HepG2 (cell line): ENCODE results near the gene OPA3. TPM values are rescaled to one million over a fixed set of nuclear protein-coding genes. Genes with fewer than 3 reads are reported as not detected.

Source experiments
- BHLHE40 ChIP-seq: IDR thresholded peaks from 2 replicates; pipeline ENCODE4 v1.6.1; 2011; ENCODE audit warnings: low read length, improper control_type of control experiment
- EED ChIP-seq: sonication (generic); formaldehyde crosslinking; IDR thresholded peaks from 2 replicates; pipeline ENCODE4 v1.5.0; 2020; ENCODE audit warnings: mild to moderate bottlenecking, missing genetic modification reagents
- GATAD1 ChIP-seq: IDR thresholded peaks from 2 replicates; pipeline ENCODE4 v1.6.1; 2016; ENCODE audit warnings: missing genetic modification reagents, missing compliant biosample characterization
- GFI1 ChIP-seq: sonication (generic); formaldehyde crosslinking; IDR thresholded peaks from 2 replicates; pipeline ENCODE4 v1.5.0; 2020; ENCODE audit warnings: missing genetic modification reagents, mild to moderate bottlenecking, borderline replicate concordance
- HDAC2 ChIP-seq: sonication (generic); formaldehyde crosslinking; IDR thresholded peaks from 2 replicates; pipeline ENCODE4 v1.4.0; 2020; ENCODE audit warnings: missing genetic modification reagents
- HNRNPL ChIP-seq: fragments of 200-400 bp; formaldehyde crosslinking; IDR thresholded peaks from 2 replicates; pipeline ENCODE4 v1.6.1; 2017; ENCODE audit warnings: mild to moderate bottlenecking, low read depth, low read length
- KDM2A ChIP-seq: sonication (generic); formaldehyde crosslinking; IDR thresholded peaks from 2 replicates; pipeline ENCODE4 v1.4.0; 2020; ENCODE audit warnings: low read depth, missing genetic modification reagents, borderline replicate concordance
- KLF12 ChIP-seq: sonication (generic); formaldehyde crosslinking; IDR thresholded peaks from 2 replicates; pipeline ENCODE4 v1.4.0; 2020; ENCODE audit warnings: missing genetic modification reagents, borderline replicate concordance
- MAZ ChIP-seq, 2 experiments: sonication (generic) in 1 of 2; formaldehyde crosslinking in 1 of 2; IDR thresholded peaks; 2 replicates each; pipeline versions ENCODE4 v1.5.0 to v1.6.1; 2012 to 2020; ENCODE audit warnings: low read depth in 2 of 2, mild to moderate bottlenecking in 2 of 2, borderline replicate concordance in 1 of 2, improper control_type of control experiment in 1 of 2, low read length in 1 of 2, missing genetic modification reagents in 1 of 2, moderate library complexity in 1 of 2
- MTA3 ChIP-seq: sonication (generic); formaldehyde crosslinking; IDR thresholded peaks from 2 replicates; pipeline ENCODE4 v1.4.0; 2020; ENCODE audit warnings: missing genetic modification reagents
- PRMT3 ChIP-seq: sonication (generic); formaldehyde crosslinking; IDR thresholded peaks from 2 replicates; pipeline ENCODE4 v1.8.1; 2022; ENCODE audit warnings: low read depth, mild to moderate bottlenecking, moderate library complexity, missing genetic modification reagents, borderline replicate concordance
- SP140L ChIP-seq: sonication (generic); formaldehyde crosslinking; IDR thresholded peaks from 2 replicates; pipeline ENCODE4 v1.4.0; 2020; ENCODE audit warnings: missing genetic modification reagents, borderline replicate concordance
- SRSF9 ChIP-seq: fragments of 200-400 bp; formaldehyde crosslinking; IDR thresholded peaks from 2 replicates; pipeline ENCODE4 v1.6.1; 2018; ENCODE audit warnings: borderline replicate concordance, mild to moderate bottlenecking, low read depth, low read length; ENCODE audit not compliant: insufficient read depth, poor library complexity, severe bottlenecking
- TCF7L2 ChIP-seq: IDR thresholded peaks from 2 replicates; pipeline ENCODE4 v1.6.1; 2011; ENCODE audit warnings: mild to moderate bottlenecking, low read depth, low read length, moderate library complexity
- ZFP90 ChIP-seq: sonication (generic); formaldehyde crosslinking; IDR thresholded peaks from 2 replicates; pipeline ENCODE4 v1.8.0; 2022; ENCODE audit warnings: missing genetic modification reagents, mild to moderate bottlenecking, inconsistent platforms, borderline replicate concordance
- ZNF383 ChIP-seq: sonication (generic); formaldehyde crosslinking; IDR thresholded peaks from 2 replicates; pipeline ENCODE4 v1.4.0; 2020; ENCODE audit warnings: missing genetic modification reagents, mild to moderate bottlenecking, borderline replicate concordance
- polyA plus RNA-seq, 8 experiments: library from polyadenylated mRNA; depleted of rRNA in 3 of 8; stranded (reverse) in 7 of 8; unstranded in 1 of 8; fragments of >200 nt; fragmentation: Illumina TruSeq in 4 of 8; extraction: Trizol in 4 of 8; gene quantifications; 2 replicates each; pipeline versions ENCODE4 v1.2.1 to v1.2.3, GENCODE V29; 2011 to 2016; ENCODE audit warnings: low read depth in 4 of 8, missing spikeins in 1 of 8, mixed read lengths in 1 of 8; ENCODE audit not compliant: insufficient read depth in 1 of 8
- total RNA-seq, 5 experiments: library from RNA; depleted of rRNA; stranded (reverse); fragments of >200 nt; fragmentation: Illumina TruSeq; extraction: Trizol; gene quantifications; 2 replicates each; pipeline ENCODE4 v1.2.3, GENCODE V29; 2016; ENCODE audit warnings: low read depth in 1 of 5
- TF ChIP-seq, protein P1 (sequence below): sonication (generic); formaldehyde crosslinking; IDR thresholded peaks from 2 replicates; pipeline ENCODE4 v1.4.0; 2020; ENCODE audit warnings: missing genetic modification reagents, borderline replicate concordance
- TF ChIP-seq, protein P2 (sequence below): sonication (generic); formaldehyde crosslinking; IDR thresholded peaks from 2 replicates; pipeline ENCODE4 v1.5.1; 2020; ENCODE audit warnings: missing genetic modification reagents, mild to moderate bottlenecking, borderline replicate concordance
- TF ChIP-seq, protein P3 (sequence below): sonication (generic); formaldehyde crosslinking; IDR thresholded peaks from 2 replicates; pipeline ENCODE4 v1.5.1; 2020; ENCODE audit warnings: mild to moderate bottlenecking, missing genetic modification reagents, borderline replicate concordance

OPA3 gene
- total and polyA plus RNA-seq, 2 of the 13 experiments (the other 11 are each of a cell fraction or from before 2014, with no cell fraction given) = 8.3 to 17.7 TPM

DNA sequence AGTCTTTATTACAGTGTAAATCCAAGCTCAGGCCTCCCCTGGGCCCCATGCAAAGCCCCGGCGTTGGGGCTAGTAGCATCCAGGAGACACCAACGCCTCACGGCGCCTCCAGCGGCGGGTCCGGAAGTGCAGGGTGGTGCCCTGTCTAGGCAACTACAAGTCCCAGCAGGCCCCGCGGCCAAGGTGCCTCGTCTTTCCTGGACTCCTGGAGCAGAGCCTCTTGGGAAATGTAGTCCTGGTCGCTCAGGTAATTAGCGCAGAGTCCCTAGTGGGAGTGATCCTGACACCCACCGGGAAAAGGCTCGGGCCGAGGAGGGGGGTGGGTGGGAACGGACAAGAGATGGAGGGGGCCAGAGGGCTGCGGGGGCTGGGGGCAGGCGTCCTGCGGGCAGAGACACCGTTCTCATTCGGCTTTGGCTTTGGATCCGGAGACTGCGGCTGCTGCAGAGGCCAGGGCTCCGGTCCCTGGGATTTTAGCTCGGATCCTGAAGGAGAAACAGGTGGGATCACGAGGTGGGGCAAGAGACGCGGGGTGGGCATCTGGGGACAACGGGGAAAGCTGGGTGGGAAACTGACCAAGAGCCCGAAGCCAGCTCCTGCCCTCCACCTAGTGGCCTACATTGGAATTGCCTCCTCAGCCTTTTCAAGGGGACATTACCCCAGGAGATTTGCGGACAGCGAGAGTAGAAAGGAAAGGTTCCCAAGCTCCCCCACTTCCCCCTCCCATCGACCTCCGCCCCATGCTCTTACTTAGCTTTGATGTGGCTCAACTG is 99.1 kb downstream of the OPA3 start (continued):
- TF ChIP-seq, protein P1, sequence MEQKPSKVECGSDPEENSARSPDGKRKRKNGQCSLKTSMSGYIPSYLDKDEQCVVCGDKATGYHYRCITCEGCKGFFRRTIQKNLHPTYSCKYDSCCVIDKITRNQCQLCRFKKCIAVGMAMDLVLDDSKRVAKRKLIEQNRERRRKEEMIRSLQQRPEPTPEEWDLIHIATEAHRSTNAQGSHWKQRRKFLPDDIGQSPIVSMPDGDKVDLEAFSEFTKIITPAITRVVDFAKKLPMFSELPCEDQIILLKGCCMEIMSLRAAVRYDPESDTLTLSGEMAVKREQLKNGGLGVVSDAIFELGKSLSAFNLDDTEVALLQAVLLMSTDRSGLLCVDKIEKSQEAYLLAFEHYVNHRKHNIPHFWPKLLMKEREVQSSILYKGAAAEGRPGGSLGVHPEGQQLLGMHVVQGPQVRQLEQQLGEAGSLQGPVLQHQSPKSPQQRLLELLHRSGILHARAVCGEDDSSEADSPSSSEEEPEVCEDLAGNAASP (CRISPR knock-in tag) = 0 out of 2 replicates have a peak, but pooled peaks have one; percentile 44
- TF ChIP-seq BHLHE40 = no peak
- TF ChIP-seq KLF12 (CRISPR knock-in tag) = no peak
- no peak for TF ChIP-seq ZNF383
- no peak for TF ChIP-seq GFI1 (CRISPR knock-in tag)
- TF ChIP-seq, protein P2, sequence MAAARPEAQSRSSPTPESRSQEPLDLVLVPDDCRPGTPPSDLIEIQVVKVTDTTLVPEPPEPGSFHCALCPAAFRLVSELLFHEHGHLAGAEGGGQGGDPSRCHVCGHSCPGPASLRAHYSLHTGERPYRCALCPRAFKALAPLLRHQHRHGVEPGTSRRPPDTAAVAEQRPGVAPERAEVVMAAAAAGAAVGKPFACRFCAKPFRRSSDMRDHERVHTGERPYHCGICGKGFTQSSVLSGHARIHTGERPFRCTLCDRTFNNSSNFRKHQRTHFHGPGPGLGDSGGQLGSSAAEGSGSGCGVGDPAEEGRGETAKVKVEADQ (CRISPR knock-in tag) = no peak
- TF ChIP-seq HDAC2 (CRISPR knock-in tag) = no peak
- no peak for TF ChIP-seq TCF7L2
- TF ChIP-seq SRSF9 = no peak
- peak; percentile 75; the same call in 1 of the 2 replicates for TF ChIP-seq KDM2A (CRISPR knock-in tag)
- TF ChIP-seq MAZ (IDR thresholded peaks at IDR 0.05; ENCODE audit: borderline replicate concordance, low read depth, low read length) = no peak
- peak; percentile 41; the same call in 1 of the 2 replicates for TF ChIP-seq MAZ (CRISPR knock-in tag; IDR thresholded peaks at IDR 0.05; ENCODE audit: low read depth)
- TF ChIP-seq SP140L (CRISPR knock-in tag) = no peak
- TF ChIP-seq HNRNPL = no peak
- no peak for TF ChIP-seq PRMT3
- TF ChIP-seq, protein P3, sequence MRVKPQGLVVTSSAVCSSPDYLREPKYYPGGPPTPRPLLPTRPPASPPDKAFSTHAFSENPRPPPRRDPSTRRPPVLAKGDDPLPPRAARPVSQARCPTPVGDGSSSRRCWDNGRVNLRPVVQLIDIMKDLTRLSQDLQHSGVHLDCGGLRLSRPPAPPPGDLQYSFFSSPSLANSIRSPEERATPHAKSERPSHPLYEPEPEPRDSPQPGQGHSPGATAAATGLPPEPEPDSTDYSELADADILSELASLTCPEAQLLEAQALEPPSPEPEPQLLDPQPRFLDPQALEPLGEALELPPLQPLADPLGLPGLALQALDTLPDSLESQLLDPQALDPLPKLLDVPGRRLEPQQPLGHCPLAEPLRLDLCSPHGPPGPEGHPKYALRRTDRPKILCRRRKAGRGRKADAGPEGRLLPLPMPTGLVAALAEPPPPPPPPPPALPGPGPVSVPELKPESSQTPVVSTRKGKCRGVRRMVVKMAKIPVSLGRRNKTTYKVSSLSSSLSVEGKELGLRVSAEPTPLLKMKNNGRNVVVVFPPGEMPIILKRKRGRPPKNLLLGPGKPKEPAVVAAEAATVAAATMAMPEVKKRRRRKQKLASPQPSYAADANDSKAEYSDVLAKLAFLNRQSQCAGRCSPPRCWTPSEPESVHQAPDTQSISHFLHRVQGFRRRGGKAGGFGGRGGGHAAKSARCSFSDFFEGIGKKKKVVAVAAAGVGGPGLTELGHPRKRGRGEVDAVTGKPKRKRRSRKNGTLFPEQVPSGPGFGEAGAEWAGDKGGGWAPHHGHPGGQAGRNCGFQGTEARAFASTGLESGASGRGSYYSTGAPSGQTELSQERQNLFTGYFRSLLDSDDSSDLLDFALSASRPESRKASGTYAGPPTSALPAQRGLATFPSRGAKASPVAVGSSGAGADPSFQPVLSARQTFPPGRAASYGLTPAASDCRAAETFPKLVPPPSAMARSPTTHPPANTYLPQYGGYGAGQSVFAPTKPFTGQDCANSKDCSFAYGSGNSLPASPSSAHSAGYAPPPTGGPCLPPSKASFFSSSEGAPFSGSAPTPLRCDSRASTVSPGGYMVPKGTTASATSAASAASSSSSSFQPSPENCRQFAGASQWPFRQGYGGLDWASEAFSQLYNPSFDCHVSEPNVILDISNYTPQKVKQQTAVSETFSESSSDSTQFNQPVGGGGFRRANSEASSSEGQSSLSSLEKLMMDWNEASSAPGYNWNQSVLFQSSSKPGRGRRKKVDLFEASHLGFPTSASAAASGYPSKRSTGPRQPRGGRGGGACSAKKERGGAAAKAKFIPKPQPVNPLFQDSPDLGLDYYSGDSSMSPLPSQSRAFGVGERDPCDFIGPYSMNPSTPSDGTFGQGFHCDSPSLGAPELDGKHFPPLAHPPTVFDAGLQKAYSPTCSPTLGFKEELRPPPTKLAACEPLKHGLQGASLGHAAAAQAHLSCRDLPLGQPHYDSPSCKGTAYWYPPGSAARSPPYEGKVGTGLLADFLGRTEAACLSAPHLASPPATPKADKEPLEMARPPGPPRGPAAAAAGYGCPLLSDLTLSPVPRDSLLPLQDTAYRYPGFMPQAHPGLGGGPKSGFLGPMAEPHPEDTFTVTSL (CRISPR knock-in tag) = no peak
- TF ChIP-seq GATAD1 (CRISPR knock-in tag) = no peak
- TF ChIP-seq EED = no peak
- TF ChIP-seq MTA3 (CRISPR knock-in tag) = no peak
- no peak for TF ChIP-seq ZFP90 (CRISPR knock-in tag)
